Measurements from ENCODE around the gene CACNA2D2.

CACNA2D2 gene

GRCh38 chr3:50340448-50341329, 162.7 kb downstream of the CACNA2D2 start, which contains the start of gene RASSF1:
RASSF1 (minus strand) TSS chr3:50340836; CDS start chr3:50340805, 31 bp downstream.
- DNase-seq, result peak; percentile 43

- no peak for DNase-seq
Measured at GRCh38 chr3:50340147-50340447, 163.3 kb downstream of the CACNA2D2 start.

- no peak for DNase-seq
Measured at GRCh38 chr3:50339485-50340146, 163.8 kb downstream of the CACNA2D2 start.

GRCh38 chr3:50338965-50339364, 164.5 kb downstream of the CACNA2D2 start:
- DNase-seq, result no peak

GRCh38 chr3:50337175-50337861, 166.1 kb downstream of the CACNA2D2 start:
- DNase-seq, result peak; percentile 92

- DNase-seq, result no peak
Measured at GRCh38 chr3:50336452-50337174, 166.8 kb downstream of the CACNA2D2 start.

- no peak for DNase-seq
Measured at GRCh38 chr3:50334339-50335075, 168.9 kb downstream of the CACNA2D2 start.

- no peak for DNase-seq
Measured at GRCh38 chr3:50333744-50334328, 169.6 kb downstream of the CACNA2D2 start.

GRCh38 chr3:50331364-50331907, 172.0 kb downstream of the CACNA2D2 start:
- DNase-seq, result no peak

GRCh38 chr3:50330330-50330729, 173.1 kb downstream of the CACNA2D2 start:
- DNase-seq, result no peak

GRCh38 chr3:50327943-50328691, 175.3 kb downstream of the CACNA2D2 start, which contains the start of gene TUSC2:
TUSC2 (minus strand) TSS chr3:50328223; CDS start chr3:50328099, 124 bp downstream.
- peak; percentile 82 for DNase-seq

GRCh38 chr3:50327129-50327528, 176.3 kb downstream of the CACNA2D2 start:
- DNase-seq, result no peak

- DNase-seq, result no peak
Measured at GRCh38 chr3:50326182-50326541, 177.3 kb downstream of the CACNA2D2 start.

- no peak for DNase-seq
Measured at GRCh38 chr3:50325497-50326181, 177.8 kb downstream of the CACNA2D2 start.

GRCh38 chr3:50325113-50325480, 178.3 kb downstream of the CACNA2D2 start:
- no peak for DNase-seq

GRCh38 chr3:50324351-50325112, 178.9 kb downstream of the CACNA2D2 start:
- DNase-seq, result no peak

- no peak for DNase-seq
Measured at GRCh38 chr3:50323614-50324199, 179.7 kb downstream of the CACNA2D2 start.

GRCh38 chr3:50323092-50323600, 180.3 kb downstream of the CACNA2D2 start:
- DNase-seq, result no peak
